Measurements from ENCODE around the gene TMEM89.

GRCh38 chr3:48599509-48600285 lies 21.9 kb downstream of the TMEM89 start:
- TF ChIP-seq, protein P1, sequence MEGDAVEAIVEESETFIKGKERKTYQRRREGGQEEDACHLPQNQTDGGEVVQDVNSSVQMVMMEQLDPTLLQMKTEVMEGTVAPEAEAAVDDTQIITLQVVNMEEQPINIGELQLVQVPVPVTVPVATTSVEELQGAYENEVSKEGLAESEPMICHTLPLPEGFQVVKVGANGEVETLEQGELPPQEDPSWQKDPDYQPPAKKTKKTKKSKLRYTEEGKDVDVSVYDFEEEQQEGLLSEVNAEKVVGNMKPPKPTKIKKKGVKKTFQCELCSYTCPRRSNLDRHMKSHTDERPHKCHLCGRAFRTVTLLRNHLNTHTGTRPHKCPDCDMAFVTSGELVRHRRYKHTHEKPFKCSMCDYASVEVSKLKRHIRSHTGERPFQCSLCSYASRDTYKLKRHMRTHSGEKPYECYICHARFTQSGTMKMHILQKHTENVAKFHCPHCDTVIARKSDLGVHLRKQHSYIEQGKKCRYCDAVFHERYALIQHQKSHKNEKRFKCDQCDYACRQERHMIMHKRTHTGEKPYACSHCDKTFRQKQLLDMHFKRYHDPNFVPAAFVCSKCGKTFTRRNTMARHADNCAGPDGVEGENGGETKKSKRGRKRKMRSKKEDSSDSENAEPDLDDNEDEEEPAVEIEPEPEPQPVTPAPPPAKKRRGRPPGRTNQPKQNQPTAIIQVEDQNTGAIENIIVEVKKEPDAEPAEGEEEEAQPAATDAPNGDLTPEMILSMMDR (IDR thresholded peaks at IDR 0.05): no peak
- TF ChIP-seq POLR2A (IDR thresholded peaks at IDR 0.05): no peak
